H1 (cell line): ENCODE results near the gene AP2B1. TPM values are rescaled to one million over a fixed set of nuclear protein-coding genes. Genes with fewer than 3 reads are reported as not detected.

Experiments
- CREB1 ChIP-seq: IDR thresholded peaks from 2 replicates; pipeline ENCODE4 v1.6.1; 2012; ENCODE audit warnings: inconsistent platforms
- polyA plus RNA-seq, 7 experiments: library from polyadenylated mRNA; depleted of rRNA in 3 of 7; stranded (reverse) in 5 of 7; unstranded in 2 of 7; fragments of >200 nt in 5 of 7; fragments of 200-250 nt in 2 of 7; gene quantifications; 1 replicate in 5 of 7; 2 replicates in 1 of 7; 4 replicates in 1 of 7; pipeline versions ENCODE4 v1.2.1 to v1.2.3, GENCODE V29; 2011 to 2013; ENCODE audit warnings: missing spikeins in 2 of 7, mixed read lengths in 2 of 7
- total RNA-seq: library from RNA; stranded (reverse); fragmentation: NEBNext Ultra II Directional; extraction: Animal tissue kit (Norgen Biotek cat#: 25700); gene quantifications from 2 replicates; pipeline ENCODE4 v1.2.1, GENCODE V29; 2021
- TF ChIP-seq, protein P1 (sequence below): IDR thresholded peaks from 2 replicates; pipeline ENCODE4 v1.6.1; 2012; ENCODE audit warnings: low read length, inconsistent platforms

Gene AP2B1
- total and polyA plus RNA-seq, 2 of the 8 experiments (the other 6 are each of a cell fraction or from before 2014, with no cell fraction given), result 95.5 to 199 TPM

DNA sequence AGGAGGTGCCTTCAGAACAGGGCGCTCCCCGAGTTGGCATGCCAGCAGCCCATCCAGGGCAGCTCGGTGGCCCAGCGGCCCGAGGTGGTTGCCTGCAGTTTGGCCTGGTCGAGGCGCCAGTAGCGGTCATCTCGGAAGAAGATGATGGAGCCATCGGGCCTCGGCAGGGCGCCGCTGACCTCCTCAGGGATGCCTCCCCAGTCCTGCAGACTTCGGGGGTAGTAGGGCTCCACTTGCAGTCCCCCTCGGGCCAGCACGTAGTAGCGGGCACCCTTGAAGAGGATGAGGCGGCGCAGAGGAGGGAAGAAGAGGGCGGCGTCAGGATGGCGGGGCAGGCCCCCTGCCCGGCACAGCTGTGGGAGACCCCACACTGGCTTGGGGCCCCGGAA is 179.4 kb downstream of the AP2B1 start (continued):
- TF ChIP-seq, protein P1, sequence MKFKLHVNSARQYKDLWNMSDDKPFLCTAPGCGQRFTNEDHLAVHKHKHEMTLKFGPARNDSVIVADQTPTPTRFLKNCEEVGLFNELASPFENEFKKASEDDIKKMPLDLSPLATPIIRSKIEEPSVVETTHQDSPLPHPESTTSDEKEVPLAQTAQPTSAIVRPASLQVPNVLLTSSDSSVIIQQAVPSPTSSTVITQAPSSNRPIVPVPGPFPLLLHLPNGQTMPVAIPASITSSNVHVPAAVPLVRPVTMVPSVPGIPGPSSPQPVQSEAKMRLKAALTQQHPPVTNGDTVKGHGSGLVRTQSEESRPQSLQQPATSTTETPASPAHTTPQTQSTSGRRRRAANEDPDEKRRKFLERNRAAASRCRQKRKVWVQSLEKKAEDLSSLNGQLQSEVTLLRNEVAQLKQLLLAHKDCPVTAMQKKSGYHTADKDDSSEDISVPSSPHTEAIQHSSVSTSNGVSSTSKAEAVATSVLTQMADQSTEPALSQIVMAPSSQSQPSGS, result no peak
- no peak for TF ChIP-seq CREB1
